ENCODE measurements around the gene IL3RA.
"Not testable (repeated sequence)": the region's sequence is repeated elsewhere in the genome, so short reads cannot be mapped to it uniquely, and the experiment has no call there.

The IL3RA gene

DNA sequence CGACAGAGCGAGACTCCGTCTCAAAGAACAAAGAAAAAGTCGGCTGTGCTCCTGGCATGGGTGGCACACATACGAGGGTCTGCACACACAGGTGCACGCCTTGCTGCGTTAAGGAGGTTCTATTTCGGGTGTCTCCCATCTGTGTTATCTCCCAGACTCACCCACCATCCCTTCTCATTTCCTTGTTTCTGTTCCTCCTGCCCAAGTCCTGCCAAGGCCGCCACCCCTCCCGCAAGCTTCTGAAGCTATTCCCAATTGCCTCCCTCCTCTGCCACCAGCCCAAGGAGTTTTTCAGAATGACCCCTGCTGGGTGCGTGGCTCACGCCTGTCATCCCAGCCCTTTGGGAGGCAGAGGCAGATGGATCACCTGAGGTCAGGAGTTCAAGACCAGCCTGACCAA, 6.0 kb upstream of the IL3RA start:
- DNase-seq (ENCODE audit: low read depth in 3 of 3, low spot score in 1 of 3) = no peak

DNA sequence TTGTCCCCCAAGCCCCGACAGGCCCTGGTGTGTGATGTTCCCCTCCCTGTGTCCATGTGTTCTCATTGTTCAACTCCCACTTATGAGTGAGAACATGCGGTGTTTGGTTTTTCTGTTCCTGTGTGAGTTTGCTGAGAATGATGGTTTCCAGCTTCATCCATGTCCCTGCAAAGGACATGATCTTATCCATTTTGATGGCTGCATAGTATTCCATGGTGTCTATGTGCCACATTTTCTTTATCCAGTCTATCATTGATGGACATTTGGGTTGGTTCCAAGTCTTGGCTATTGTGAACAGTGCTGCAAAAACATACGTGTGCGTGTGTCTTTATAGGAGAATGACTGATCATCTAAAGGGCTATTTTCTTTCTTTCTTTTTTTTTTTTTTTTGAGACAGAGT, 4.2 kb upstream of the IL3RA start:
- not testable (repeated sequence) for DNase-seq (ENCODE audit: low read depth in 3 of 3, low spot score in 1 of 3)

DNA sequence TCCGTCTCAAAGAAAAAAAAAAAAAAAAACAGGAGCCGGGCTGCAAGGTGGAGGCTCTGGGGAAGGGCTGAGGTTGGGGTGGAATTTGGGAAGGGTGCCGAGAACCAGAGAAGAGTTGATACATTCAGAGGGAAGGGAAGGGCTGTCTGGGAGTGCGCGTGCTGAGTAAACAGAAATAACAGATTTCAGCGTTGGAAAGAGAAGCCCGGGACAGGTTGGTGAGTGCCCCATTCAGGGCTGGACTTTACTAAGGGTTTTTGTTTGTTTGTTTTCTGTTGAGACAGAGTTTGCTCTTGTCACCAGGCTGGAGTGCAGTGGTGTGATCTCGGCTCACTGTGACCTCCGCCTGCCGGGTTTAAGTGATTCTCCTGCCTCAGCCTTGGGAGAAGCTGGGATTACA, 1.7 kb upstream of the IL3RA start:
- DNase-seq (ENCODE audit: low read depth in 3 of 3, low spot score in 1 of 3) = no peak

DNA sequence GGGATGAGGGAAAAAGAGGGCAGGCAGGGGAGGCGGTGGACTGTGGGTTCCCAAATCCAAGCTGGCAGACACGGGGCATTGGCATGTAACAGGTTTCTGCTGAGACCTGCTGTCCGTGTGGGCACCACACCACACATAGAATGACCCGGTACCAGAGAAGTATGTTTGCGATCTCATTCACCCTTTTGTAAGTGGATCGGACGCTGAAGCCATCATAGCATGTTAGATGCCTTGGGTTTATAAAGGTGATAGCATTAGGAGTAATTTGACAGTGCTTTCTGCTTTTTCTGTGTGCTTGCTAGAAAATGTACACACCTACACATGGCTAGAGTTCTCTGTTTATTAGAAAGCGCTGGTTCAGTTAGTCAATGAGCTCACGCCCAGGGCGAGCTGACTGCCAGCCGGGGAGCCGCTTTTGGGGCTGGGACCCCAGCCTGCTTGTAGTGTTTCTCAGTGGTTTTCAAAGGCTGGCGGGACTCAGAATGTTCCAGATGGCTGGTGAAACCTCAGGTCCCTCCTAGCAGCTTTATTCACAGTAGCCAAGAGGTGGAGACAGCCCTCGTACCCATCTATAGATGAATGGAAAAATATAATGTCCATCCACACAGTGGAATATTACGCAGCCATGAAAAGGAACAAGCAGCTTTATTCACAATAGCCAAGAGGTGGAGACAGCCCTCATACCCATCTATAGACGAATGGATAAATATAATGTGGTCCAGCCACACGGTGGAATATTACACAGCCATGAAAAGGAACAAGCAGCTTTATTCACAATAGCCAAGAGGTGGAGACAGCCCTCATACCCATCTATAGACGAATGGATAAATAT, 579 bp downstream of the IL3RA start:
- DNase-seq (ENCODE audit: low read depth in 3 of 3, low spot score in 1 of 3) = no peak

DNA sequence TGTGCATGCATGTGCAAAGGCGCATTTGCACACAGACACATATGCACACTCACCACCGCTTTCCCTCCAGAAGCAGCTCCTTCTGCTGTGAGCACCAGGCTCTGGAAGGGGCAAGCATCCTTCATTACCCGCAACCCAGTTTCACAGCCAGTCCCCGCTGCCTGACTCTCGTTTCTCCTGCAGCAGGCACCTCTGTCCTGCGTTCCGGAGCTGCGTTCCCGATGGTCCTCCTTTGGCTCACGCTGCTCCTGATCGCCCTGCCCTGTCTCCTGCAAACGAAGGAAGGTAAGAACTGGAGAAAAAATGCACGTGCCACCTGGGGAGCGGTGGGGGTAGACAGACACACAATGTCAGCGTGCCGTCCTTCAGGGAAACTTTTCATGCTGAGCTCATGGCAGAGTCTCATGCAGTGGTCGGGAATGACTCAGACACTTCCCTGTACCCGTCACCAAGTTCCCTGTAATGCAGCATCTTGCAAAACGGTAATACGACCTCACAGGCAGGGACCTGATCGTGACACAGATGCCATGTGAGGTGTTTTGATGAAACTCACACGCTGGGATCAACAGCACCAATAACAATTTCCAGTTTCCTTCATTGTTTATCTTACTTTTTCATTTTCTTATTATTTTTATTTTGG, 5.1 kb downstream of the IL3RA start:
- no peak for DNase-seq (ENCODE audit: low read depth in 3 of 3, low spot score in 1 of 3)

DNA sequence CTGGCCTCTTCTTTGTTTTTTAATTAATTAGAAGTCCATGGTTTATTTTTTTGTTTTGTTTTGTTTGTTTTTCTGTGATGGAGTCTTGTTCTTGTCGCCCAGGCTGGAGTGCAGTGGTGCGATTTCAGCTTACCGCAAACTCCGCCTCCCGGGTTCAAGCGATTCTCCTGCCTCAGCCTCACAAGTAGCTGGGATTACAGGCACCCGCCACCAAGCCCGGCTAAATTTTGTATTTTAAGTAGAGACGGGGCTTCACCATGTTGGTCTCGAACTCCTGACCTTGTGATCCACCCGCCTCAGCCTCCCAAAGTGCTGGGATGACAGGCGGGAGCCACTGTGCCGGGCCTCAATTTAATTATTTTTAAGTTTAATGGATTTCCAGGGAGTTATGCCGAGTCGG, 13.0 kb downstream of the IL3RA start:
- DNase-seq (ENCODE audit: low read depth in 3 of 3, low spot score in 1 of 3) = not testable (repeated sequence)

DNA sequence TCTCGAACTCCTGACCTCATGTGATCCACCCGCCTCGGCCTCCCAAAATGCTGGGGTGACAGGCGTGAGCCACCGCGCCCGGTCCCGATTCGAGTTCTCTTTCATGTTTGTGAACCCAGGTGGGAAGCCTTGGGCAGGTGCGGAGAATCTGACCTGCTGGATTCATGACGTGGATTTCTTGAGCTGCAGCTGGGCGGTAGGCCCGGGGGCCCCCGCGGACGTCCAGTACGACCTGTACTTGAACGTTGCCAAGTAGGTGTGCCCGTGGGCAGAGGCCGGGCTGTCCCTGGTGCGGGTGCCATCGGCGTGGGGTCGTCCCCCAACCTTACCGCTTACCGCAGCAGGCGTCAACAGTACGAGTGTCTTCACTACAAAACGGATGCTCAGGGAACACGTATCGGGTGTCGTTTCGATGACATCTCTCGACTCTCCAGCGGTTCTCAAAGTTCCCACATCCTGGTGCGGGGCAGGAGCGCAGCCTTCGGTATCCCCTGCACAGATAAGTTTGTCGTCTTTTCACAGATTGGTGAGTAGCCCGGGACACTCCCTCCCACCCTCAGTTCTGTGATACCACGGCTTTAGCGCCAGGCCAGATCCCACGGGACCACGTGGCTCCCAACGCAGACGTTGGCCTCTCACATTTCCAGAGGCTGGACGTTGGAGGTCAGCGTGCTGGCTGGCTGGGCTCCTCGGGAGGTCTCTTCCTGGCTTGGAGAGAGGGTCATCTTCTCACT, 15.6 kb downstream of the IL3RA start:
- DNase-seq (ENCODE audit: low read depth in 3 of 3, low spot score in 1 of 3) = no peak

DNA sequence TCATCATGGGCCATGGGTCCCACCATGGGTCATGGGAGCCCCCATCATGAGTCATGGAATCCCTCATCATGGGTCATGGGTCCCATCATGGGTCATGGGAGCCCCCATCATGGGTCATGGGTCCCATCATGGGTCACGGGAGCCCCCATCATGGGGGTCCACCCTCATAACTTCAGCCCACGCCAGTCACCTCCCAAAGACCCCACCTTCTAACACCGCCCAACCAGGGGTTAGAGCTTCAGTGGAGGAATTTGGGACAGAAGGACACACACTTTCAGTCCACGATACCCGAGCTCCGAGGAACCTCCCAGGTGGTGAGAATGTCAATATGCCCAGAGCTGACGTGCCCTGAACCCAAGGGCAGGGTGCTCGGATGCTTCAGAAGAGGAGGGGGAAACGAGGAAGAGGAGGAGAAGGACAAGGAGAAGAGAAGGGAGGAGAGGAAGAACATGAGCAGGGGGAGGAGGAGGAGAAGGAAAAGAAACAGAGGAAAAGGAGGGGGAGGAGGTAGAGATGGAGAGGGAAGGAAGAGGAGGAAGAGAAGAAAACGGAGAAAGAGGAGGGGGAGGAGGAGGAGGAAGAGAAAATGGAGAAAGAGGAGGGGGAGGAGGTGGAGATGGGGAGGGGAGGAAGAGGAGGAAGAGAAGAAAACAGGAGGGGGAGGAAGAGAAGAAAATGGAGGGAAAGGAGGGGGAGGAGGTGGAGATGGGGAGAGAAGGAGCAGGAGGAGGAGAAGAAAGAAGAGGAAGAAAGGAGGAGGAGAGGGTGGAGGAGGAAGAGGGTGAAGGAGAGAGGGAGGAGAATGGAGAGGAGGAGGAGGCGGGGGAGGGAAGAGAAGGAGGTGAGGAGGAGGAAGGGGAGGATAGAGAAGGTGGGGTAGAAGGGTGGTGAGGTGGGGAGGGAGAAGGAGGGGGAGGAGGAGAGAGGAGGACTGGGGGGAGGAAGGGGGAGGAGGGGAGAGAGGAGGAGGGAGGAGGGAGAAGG, 17.7 kb downstream of the IL3RA start:
- DNase-seq (ENCODE audit: low read depth in 3 of 3, low spot score in 1 of 3) = no peak

DNA sequence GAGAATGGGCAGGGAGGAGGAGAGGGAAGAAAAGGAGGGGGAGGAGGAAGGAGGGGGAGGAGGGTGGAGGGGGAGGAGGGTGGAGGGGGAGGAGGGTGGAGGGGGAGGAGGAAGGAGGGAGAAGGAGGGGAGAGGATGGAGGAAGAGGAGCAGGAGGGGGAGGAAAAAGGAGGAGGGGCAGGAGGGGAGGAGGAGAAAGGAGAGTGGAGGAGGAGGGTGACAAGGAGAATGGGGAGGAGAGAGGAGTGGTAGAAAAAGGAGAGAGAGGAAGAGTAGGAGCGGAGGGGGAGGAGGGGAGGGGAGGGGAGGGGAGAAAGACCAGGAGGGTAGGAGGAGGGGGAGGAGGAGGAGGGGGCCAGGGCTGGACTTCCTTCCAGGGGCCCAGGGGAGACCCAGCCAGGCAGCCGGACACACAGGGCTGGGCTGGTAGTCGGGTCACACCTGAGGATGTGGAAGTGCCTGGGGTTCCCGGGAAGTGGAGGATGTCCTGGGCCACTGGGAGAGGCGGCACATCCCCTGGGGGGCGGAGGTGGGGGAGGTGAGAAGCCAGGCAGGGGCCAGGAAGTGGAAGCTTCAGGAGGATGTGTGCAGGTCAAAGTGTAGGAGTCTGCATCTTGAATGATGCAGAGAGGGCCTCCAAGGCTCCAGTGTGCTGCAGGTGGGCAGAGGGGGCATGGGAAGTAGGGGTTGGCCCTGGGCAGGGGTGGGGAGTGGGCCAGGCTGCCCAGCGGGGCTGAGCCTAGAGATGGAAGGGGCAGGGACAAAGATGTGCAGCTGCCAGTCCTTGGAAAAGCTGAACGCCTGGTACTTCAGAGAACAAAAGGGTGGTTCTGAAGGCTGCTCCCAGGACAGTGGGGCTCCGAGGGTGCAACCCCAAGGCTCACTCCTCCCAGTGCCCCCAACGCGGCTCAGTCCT, 18.8 kb downstream of the IL3RA start:
- no peak for DNase-seq (ENCODE audit: low read depth in 3 of 3, low spot score in 1 of 3)

DNA sequence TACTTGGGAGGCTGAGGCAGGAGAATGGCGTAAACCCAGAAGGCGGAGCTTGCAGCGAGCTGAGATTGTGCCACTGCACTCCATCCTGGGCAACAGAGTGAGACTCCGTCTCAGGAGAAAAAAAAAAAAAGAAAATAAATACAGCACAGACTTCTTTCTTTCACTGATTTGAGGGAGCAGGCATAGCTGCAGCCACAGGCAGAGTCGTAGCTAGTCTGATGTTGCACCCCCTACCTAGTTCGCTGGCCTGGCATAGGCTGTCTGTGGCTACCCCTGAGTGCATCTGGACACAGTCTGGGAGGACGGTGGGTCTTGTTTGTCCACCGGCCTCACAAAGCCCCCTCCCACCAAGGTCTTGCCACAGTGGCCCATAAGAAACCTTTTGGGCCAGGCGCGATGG, 21.4 kb downstream of the IL3RA start:
- no peak for DNase-seq (ENCODE audit: low read depth in 3 of 3, low spot score in 1 of 3)

DNA sequence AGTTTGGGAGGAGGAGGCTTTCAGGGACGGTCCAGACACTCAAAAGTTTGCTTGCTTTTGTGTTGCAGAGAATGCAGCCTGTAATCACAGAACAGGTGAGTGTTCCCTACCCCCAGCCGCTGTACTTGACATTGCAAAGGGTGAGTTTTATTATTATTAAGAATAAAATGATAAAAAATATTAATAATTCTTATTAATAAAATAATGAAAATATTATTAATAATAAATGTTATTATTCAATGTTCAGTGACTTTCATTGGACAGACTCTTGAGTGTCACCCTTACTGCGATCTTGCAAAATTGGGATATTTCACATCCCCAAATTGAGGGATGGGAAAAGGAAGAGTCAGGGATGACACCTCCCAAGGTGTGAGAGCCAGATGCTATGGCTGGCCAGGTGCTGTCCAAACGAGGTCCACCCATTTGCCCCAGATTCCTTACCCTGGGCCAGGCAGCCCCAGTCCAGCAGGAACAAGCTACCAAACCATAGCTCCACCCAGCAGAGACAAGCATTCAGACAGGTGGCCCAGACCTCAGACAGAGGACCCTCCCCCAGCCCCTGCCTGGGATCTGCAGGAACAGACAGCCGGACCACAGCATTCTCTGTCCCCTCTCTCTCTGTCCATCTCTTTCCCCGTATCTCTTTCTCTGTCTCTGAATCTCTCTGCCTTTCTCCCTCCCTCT, 22.4 kb downstream of the IL3RA start:
- no peak for DNase-seq (ENCODE audit: low read depth in 3 of 3, low spot score in 1 of 3)

DNA sequence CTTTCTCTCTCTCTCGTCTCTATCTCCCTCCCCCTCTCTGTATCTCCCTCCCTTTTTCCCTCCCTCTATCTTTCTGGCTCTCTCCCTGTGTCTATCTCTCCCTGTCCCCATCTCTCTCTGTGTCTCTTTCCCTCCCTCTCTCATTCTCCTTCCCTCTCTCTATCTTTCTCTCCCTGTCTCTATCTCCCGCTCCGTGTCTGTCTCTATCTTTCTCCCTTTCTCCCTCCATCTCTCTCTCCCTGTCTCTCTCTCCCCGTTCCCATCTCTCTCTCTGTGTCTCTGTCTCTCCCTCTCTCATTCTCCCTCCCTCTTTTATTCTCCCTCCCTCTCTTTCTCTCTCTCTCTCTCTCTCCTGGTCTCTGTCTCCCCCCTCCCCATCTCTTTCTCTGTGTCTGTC, 22.9 kb downstream of the IL3RA start:
- no peak for DNase-seq (ENCODE audit: low read depth in 3 of 3, low spot score in 1 of 3)

DNA sequence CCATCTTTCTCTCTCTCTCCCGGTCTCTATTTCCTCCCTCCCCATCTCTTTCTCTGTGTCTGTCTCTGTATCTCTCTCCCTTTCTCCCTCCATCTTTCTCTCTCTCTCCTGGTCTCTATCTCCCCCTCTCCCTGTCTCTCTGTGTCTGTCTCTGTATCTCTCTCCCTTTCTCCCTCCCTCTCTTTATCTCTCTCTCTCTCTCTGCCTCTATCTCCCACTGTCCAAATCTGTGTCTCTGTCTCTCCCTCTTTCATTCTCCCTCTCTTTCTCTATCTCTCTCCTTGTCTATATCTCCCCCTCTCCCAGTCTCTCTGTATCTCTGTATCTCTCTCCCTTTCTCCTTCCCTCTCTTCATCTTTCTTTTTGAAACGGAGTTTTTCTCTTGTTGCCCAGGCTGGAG, 23.6 kb downstream of the IL3RA start:
- DNase-seq (ENCODE audit: low read depth in 3 of 3, low spot score in 1 of 3) = no peak

DNA sequence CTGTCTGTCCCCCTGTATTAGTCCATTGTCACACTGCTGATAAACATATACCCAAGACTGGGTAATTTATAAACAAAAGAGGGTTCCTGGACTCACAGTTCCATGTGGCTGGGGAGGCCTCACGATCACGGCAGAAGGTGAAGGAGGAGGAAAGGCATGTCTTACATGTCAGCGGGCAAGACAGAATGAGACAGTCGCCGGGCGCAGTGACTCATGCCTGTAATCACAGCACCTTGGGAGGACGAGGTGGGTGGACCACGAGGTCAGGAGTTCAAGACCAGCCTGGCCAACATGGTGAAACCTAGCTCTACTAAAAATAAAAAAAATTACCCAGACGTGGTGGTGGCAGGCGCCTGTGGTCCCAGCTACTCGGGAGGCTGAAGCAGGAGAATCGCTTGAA, 24.7 kb downstream of the IL3RA start:
- DNase-seq (ENCODE audit: low read depth in 3 of 3, low spot score in 1 of 3) = no peak

DNA sequence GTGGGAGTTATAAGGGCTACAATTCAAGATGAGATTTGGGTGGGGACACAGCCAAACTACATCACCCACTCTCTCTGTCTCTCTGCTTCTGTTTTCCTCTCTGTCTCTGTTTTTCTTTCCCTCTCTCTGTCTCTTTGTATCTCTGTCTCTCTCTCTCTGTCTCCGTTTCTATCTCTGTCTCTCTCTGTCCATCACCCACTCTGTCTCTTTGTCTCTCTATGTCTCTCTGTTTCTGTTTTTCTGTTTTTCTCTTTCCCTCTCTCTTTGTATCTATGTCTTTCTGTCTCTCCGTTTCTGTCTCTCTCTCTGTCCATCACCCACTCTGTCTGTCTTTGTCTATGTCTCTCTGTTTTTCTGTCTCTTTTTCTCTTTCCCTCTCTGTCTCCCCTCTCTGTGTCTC, 25.3 kb downstream of the IL3RA start:
- no peak for DNase-seq (ENCODE audit: low read depth in 3 of 3, low spot score in 1 of 3)

DNA sequence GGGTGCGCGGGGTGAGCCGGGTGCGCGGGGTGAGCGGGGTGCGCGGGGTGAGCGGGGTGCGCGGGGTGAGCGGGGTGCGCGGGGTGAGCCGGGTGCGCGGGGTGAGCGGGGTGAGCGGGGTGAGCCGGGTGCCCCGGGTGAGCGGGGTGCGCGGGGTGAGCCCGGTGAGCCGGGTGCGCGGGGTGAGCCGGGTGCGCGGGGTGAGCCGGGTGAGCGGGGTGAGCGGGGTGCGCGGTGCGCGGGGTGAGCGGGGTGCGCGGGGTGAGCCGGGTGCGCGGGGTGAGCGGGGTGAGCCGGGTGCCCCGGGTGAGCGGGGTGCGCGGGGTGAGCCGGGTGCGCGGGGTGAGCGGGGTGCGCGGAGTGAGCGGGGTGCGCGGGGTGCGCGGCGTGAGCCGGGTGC, 29.8 kb downstream of the IL3RA start:
- not testable (repeated sequence) for DNase-seq (ENCODE audit: low read depth in 3 of 3, low spot score in 1 of 3)

DNA sequence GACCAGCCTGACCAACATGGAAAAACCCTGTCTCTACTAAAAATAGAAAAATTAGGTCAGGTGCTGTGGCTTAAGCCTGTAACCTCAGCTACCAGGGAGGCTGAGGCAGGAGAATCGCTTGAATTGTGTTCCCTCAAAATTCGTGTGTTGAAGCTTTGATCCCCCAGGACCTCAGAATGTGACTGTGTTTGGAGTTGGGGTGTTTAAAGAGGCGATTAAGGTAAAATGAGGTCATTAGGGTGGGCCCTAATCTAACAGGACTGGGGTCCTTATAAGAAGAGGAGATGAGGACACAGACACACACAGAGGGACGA, 31.8 kb downstream of the IL3RA start:
- DNase-seq (ENCODE audit: low read depth in 3 of 3, low spot score in 1 of 3) = no peak

DNA sequence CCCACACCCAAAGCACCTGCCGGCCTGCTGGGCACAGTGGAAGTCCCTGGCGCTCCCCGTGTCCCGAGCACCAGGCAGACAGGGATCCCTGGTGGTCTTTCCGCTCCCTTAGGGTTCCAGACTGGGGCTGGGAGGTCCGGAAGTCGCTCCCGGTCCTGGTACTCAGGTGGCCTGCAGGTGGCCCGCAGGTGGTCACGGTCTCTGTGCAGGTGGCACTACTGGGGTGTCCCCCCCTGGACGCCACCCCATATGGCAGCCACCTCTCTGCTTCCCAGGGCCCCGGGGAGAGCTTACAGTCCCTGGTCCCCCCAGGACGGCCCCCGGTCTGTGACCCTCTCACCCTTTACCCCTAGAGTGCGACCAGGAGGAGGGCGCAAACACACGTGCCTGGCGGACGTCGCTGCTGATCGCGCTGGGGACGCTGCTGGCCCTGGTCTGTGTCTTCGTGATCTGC, 41.7 kb downstream of the IL3RA start:
- DNase-seq (ENCODE audit: low read depth in 3 of 3, low spot score in 1 of 3) = no peak

DNA sequence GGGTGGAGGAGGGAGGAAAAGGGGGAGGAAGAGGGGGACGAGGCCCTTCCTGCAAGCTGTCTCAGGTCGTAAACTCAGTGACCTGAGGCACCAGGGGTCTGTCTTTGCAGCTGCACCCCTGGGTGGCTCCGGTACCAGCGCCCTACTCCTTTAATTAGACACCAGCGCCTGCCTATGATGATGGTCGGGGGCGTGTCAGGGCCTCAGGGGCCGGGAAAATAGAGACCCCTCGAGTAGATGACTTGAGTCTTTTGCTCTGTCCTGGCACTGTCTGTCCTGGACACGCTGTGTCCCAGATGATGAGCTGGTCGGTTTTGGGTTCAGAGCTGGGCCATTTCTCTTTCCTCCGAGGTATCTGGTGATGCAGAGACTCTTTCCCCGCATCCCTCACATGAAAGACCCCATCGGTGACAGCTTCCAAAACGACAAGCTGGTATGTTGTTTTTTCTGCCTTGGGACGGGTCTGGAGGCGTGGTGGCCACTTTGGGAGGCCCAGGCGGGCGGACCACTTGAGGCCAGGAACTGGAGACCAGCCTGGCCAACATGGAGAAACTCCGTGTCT, 44.2 kb downstream of the IL3RA start:
- no peak for DNase-seq (ENCODE audit: low read depth in 3 of 3, low spot score in 1 of 3)
